Calu3 (cell line): ENCODE results near the gene CD320. TPM values are rescaled to one million over a fixed set of nuclear protein-coding genes. Genes with fewer than 3 reads are reported as not detected.

Experiments
- BruUV-seq: library from RNA; stranded (reverse); fragments of 400-500 nt; replicated peaks from 2 replicates; lab custom pipeline; 2021; lab: Mats Ljungman, UMichigan
- CTCF ChIA-PET: fragments of 300-600 bp; sonication (Branson Sonifier 250); formaldehyde crosslinking; loops from one replicate; lab custom pipeline; 2022; ENCODE audit warnings: antibody characterized with exemption; lab: Charles Lee
- DNase-seq: peaks from one replicate; pipeline ENCODE4 v3.0.0; 2022
- H3K27ac Mint-ChIP-seq: one replicate; pipeline ENCODE4 v1.8.0; 2022; ENCODE audit warnings: mixed read lengths; ENCODE audit not compliant: unreplicated experiment
- H3K27me3 Mint-ChIP-seq: one replicate; pipeline ENCODE4 v1.8.0; 2022; ENCODE audit warnings: mixed read lengths; ENCODE audit not compliant: unreplicated experiment
- H3K36me3 Mint-ChIP-seq: one replicate; pipeline ENCODE4 v1.8.0; 2022; ENCODE audit warnings: mild to moderate bottlenecking, moderate library complexity, mixed read lengths; ENCODE audit not compliant: insufficient read depth, unreplicated experiment
- H3K4me1 Mint-ChIP-seq: one replicate; pipeline ENCODE4 v1.8.0; 2022; ENCODE audit warnings: mild to moderate bottlenecking, low read depth, mixed read lengths; ENCODE audit not compliant: unreplicated experiment
- H3K4me3 Mint-ChIP-seq: one replicate; pipeline ENCODE4 v1.8.0; 2022; ENCODE audit warnings: mild to moderate bottlenecking, low read depth, moderate library complexity, mixed read lengths; ENCODE audit not compliant: unreplicated experiment
- H3K9me3 Mint-ChIP-seq: one replicate; pipeline ENCODE4 v1.8.0; 2022; ENCODE audit warnings: low read depth, mixed read lengths; ENCODE audit not compliant: unreplicated experiment
- CTCF ChIP-seq: fragments of 200-600 bp; IDR thresholded peaks from one replicate; pipeline ENCODE4 v1.8.0; 2022; ENCODE audit warnings: antibody characterized with exemption; ENCODE audit not compliant: unreplicated experiment
- intact Hi-C: fragments of 100-400 bp; cut with micrococcal nuclease; formaldehyde crosslinking; loops from one replicate; pipeline ENCODE4 v1.10.0; 2022; ENCODE audit not compliant: unreplicated experiment
- total RNA-seq: library from RNA; stranded (reverse); gene quantifications from 2 replicates; pipeline ENCODE4 v1.2.3, GENCODE V29; 2022

The CD320 gene
- total RNA-seq, 1 experiment from 2014 or later = 54.0 TPM

DNA sequence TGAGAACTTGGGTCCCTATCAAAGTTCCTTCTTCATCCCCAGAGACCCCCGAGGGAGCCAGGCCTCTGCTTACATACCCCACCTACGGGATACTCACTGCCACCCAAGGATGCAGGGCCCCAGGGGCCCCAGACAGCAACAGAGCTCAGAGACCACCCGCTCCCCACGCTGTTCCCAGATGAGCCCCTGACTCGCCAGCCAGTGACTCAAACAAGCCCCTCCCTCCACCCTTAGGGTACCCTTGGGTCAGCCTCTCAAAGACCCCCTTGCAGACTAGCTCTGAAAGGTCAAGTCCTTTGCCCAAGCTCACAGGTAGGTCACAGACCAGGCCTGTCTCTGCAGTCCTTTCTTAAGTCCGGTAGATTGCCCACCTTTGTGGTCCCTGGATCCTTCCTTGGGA, 45.7 kb downstream of the CD320 start:
- CTCF ChIA-PET = no interaction called here
- Mint-ChIP-seq H3K36me3 (no peaks in the 10 kb centered on the region), H3K27me3 (no peaks in the 10 kb centered on the region), H3K27ac (no peak overlapping the region), H3K4me1 (no peaks in the 10 kb centered on the region), H3K9me3 (no peaks in the 10 kb centered on the region), H3K4me3 (no peak overlapping the region)
- no peak for DNase-seq
- intact Hi-C loops = loop anchor here (10.0 kb wide), 1 partner anchor 52 kb away; no protein-coding TSS in a partner anchor
- no TSS peak for BruUV-seq
- no peak for TF ChIP-seq CTCF

GRCh38 chr19:8261881-8262280, 46.3 kb downstream of the CD320 start:
- BruUV-seq = no TSS peak
- Mint-ChIP-seq H3K36me3 (no peaks in the 10 kb centered on the region), H3K4me3 (no peak overlapping the region), H3K27me3 (no peaks in the 10 kb centered on the region), H3K9me3 (no peaks in the 10 kb centered on the region), H3K4me1 (no peaks in the 10 kb centered on the region), H3K27ac (no peak overlapping the region)
- no peak for TF ChIP-seq CTCF
- CTCF ChIA-PET = no interaction called here
- intact Hi-C loops = loop anchor here (10.0 kb wide), 1 partner anchor 53 kb away; no protein-coding TSS in a partner anchor
- no peak for DNase-seq

- no peak overlapping the region for H3K4me3 Mint-ChIP-seq
- no peak overlapping the region for H3K27ac Mint-ChIP-seq
- no peaks in the 10 kb centered on the region for H3K36me3 Mint-ChIP-seq
- no TSS peak for BruUV-seq
- no peaks in the 10 kb centered on the region for H3K9me3 Mint-ChIP-seq
- H3K4me1 Mint-ChIP-seq = no peaks in the 10 kb centered on the region
- CTCF ChIA-PET = no interaction called here
- no peak for DNase-seq
- no peak for TF ChIP-seq CTCF
- H3K27me3 Mint-ChIP-seq = no peaks in the 10 kb centered on the region
- intact Hi-C loops = loop anchor here (10.0 kb wide), 1 partner anchor 53 kb away; no protein-coding TSS in a partner anchor
These were observed 46.8 kb downstream of the CD320 start for GRCh38 chr19:8261347-8261746.

- H3K9me3 Mint-ChIP-seq = no peaks in the 10 kb centered on the region
- no peaks in the 10 kb centered on the region for H3K4me1 Mint-ChIP-seq
- no peak overlapping the region for H3K27ac Mint-ChIP-seq
- no peak for TF ChIP-seq CTCF
- intact Hi-C loops = loop anchor here (10.0 kb wide), 1 partner anchor 55 kb away; no protein-coding TSS in a partner anchor
- no peaks in the 10 kb centered on the region for H3K36me3 Mint-ChIP-seq
- BruUV-seq = no TSS peak
- CTCF ChIA-PET = no interaction called here
- H3K27me3 Mint-ChIP-seq = no peaks in the 10 kb centered on the region
- no peak for DNase-seq
- H3K4me3 Mint-ChIP-seq = no peak overlapping the region
These were observed 48.3 kb downstream of the CD320 start for GRCh38 chr19:8259922-8260247.
